ENCODE results near the gene CERCAM. TPM values are rescaled to one million over a fixed set of nuclear protein-coding genes. Genes with fewer than 3 reads are reported as not detected.

CERCAM gene
- total RNA-seq, 1 experiment from 2014 or later, result 12.2 TPM

DNA sequence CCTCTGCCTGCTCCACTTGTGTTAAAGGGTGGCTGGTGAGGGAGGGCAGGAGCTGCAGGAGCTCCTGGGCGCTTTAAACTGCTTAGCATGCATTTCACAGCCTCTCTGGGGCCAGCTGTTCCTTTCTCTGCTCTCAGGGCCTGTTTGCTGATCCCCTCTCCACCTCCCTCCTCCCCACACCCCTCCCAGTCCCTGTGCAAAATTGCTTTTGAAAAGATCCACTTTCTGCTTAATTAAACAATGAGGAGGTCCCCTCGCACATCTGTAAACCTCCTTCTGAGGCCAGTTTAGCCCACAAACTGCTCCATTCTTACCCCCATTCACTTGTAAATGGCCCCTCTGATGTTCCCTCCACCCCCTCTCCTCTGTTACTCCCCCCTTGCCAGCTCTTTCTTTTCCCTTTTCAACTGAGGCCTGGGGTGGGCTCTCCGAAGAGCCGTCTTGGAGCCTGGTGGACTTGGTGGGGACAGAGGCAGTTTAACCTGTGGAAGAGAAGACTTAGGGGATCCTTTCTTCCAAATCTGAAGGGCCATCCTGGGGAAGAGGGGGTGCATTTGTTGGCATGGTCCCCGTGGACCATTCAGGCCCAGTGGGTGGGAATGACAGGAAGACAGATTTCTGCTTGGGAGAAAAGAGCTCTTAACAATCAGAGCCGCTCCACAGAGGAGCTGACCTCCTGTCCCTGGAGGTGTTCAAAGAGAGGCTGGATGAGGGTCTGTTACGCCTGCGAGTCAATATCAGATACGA lies 37.5 kb upstream of the CERCAM start:
- no peak for DNase-seq
- no peak overlapping the region for H3K4me3 ChIP-seq (ENCODE audit: low read length)
- no peak overlapping the region for H3K27ac ChIP-seq (ENCODE audit: low read length)
- no peak overlapping the region for H3K9ac ChIP-seq (ENCODE audit: low read length)
- no peaks in the 10 kb centered on the region for H3K9me3 ChIP-seq (ENCODE audit: low read length)
- H3K27me3 ChIP-seq (ENCODE audit: low read length), result no peaks in the 10 kb centered on the region
- H2AFZ ChIP-seq (ENCODE audit: low read length), result no peak overlapping the region
- H4K20me1 ChIP-seq (ENCODE audit: insufficient read depth, low read depth, low read length), result peaks cover 8% of the 10 kb centered on the region; the same call in 1 of the 2 replicates
- H3K4me1 ChIP-seq (ENCODE audit: low read length), result peaks cover 5% of the 10 kb centered on the region
- no peaks in the 10 kb centered on the region; the same call in 1 of the 2 replicates for H3K36me3 ChIP-seq (ENCODE audit: insufficient read depth, low read length)
- H3K4me2 ChIP-seq (ENCODE audit: low read depth, low read length, poor library complexity, severe bottlenecking), result no peak overlapping the region
- H3K9me2 ChIP-seq (replicated peaks; ENCODE audit: insufficient read depth, low read length), result no peaks in the 10 kb centered on the region
- H3K79me2 ChIP-seq (ENCODE audit: low read length), result 0 out of 2 replicates have a peak, but pooled peaks cover 3% of the 10 kb centered on the region

DNA sequence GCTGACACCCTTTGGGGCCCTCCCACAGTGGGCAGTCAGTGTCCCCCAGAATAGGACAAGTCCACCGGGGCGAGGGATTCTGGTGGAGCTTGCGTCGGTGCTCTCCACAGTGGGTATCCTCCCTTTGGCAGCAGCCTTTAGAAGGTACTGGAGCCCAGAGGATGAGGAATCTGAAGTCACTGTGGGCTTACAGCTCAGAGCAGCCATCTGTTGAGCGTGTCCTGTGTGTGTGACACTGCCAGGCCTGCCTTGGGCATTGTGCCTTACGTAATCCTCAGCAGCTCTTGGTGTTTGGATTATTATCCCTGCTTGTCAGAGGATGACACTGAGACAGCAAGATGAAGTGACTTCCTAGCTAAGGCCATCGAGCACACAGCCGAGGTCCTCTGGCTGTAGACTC lies 36.9 kb upstream of the CERCAM start:
- no peaks in the 10 kb centered on the region for H3K9me3 ChIP-seq (ENCODE audit: low read length)
- H3K4me2 ChIP-seq (ENCODE audit: low read depth, low read length, poor library complexity, severe bottlenecking), result no peak overlapping the region
- no peak overlapping the region for H3K27ac ChIP-seq (ENCODE audit: low read length)
- no peaks in the 10 kb centered on the region for H3K9me2 ChIP-seq (replicated peaks; ENCODE audit: insufficient read depth, low read length)
- no peak overlapping the region for H3K4me3 ChIP-seq (ENCODE audit: low read length)
- H3K27me3 ChIP-seq (ENCODE audit: low read length), result no peaks in the 10 kb centered on the region
- no peaks in the 10 kb centered on the region; the same call in 1 of the 2 replicates for H3K36me3 ChIP-seq (ENCODE audit: insufficient read depth, low read length)
- H3K79me2 ChIP-seq (ENCODE audit: low read length), result 0 out of 2 replicates have a peak, but pooled peaks cover 3% of the 10 kb centered on the region
- peaks cover 5% of the 10 kb centered on the region for H3K4me1 ChIP-seq (ENCODE audit: low read length)
- H3K9ac ChIP-seq (ENCODE audit: low read length), result no peak overlapping the region
- DNase-seq, result no peak
- no peak overlapping the region for H2AFZ ChIP-seq (ENCODE audit: low read length)
- peaks cover 8% of the 10 kb centered on the region; the same call in 1 of the 2 replicates for H4K20me1 ChIP-seq (ENCODE audit: insufficient read depth, low read depth, low read length)

DNA sequence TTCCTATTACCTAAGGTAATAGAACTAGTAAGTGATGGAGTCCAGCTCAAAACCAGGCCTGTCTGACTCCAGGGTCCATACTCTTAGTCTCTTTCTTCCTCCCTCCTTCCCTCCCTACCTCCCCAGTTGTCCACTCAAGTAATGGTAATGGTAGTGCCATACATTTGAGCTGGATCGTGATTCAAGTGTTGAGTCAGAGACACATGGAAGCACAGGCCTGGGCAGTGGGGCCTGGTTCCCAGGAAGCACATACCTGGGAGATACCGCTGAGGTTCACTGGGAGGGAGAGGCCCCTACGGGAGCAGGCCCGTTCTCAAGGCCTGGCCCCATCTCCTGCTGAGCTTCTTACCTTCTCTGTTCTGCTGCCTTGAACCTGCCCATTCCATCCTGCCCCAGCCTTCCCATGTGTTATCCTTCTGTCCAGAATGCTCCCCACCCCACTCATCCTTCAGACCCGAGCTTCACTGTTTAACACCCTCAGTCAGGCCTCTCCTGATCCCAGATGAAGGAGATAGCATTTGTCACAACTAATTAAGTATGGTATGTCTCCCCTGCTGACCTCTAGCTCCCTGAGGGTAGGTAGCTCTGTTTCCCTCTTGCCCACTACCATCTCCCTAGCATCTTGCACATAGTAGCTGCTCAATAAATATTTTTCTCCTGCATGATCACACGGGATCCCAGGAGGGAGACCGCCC lies 35.7 kb upstream of the CERCAM start:
- Histone ChIP-seq H3K79me2 (ENCODE audit: low read length) (0 out of 2 replicates have a peak, but pooled peaks cover 3% of the 10 kb centered on the region), H3K9me2 (replicated peaks; ENCODE audit: insufficient read depth, low read length) (no peaks in the 10 kb centered on the region), H3K4me3 (ENCODE audit: low read length) (no peak overlapping the region), H3K36me3 (ENCODE audit: insufficient read depth, low read length) (no peaks in the 10 kb centered on the region; the same call in 1 of the 2 replicates), H3K27ac (ENCODE audit: low read length) (no peak overlapping the region), H3K4me2 (ENCODE audit: low read depth, low read length, poor library complexity, severe bottlenecking) (no peak overlapping the region), H3K4me1 (ENCODE audit: low read length) (peaks cover 5% of the 10 kb centered on the region), H3K27me3 (ENCODE audit: low read length) (no peaks in the 10 kb centered on the region), H3K9ac (ENCODE audit: low read length) (no peak overlapping the region), H4K20me1 (ENCODE audit: insufficient read depth, low read depth, low read length) (peaks cover 8% of the 10 kb centered on the region; the same call in 1 of the 2 replicates), H3K9me3 (ENCODE audit: low read length) (no peaks in the 10 kb centered on the region), H2AFZ (ENCODE audit: low read length) (no peak overlapping the region)
- no peak for DNase-seq

DNA sequence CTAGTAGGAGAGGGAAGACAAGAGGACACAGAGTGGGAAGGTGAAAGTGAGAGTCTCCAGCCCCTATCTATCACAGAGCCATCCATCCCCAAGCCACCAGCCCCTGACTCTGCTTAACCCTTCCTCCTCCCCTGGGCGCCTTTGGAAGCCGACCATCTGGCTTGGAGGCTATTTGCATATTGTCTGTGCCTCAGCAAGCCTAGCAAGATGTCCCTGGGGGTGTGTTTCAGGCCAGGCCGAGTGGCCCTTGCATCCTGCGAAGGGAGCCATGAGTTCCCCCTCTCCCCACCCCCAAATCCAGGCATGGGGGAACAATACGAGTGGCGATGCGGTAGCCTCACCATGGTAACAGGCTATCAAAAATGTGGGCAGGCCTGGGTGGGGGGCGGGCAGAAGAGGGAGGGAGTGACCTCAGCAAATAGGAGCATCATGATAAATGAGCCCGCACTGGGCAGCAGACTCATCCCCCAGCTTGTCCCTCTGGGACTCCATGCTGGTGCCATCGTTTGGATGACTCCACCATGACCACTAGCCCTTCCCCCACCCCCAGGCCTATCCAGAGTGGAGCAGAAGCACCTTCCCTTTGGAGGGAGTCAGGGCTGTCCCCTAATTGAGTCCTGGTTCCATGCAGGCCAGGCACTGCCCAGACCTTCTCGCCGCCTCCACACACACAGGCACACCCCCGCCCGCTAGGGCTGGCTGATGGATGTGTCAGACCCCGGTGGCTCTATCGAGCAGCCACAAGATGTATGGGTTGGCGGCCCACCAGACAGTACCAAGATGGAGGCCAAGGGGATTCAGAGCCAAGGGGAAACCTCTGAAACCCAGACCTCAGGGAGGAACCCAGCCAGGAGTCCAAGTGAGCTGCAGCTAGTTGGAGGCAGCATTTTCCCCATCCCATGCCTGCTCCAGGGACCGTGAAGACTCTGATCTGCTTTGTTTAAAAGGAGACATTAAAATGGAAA lies 34.9 kb upstream of the CERCAM start:
- no peak overlapping the region for H2AFZ ChIP-seq (ENCODE audit: low read length)
- H3K9me2 ChIP-seq (replicated peaks; ENCODE audit: insufficient read depth, low read length), result no peaks in the 10 kb centered on the region
- no peaks in the 10 kb centered on the region for H3K27me3 ChIP-seq (ENCODE audit: low read length)
- no peak overlapping the region for H3K27ac ChIP-seq (ENCODE audit: low read length)
- H3K9ac ChIP-seq (ENCODE audit: low read length), result no peak overlapping the region
- H3K36me3 ChIP-seq (ENCODE audit: insufficient read depth, low read length), result no peaks in the 10 kb centered on the region; the same call in 1 of the 2 replicates
- H4K20me1 ChIP-seq (ENCODE audit: insufficient read depth, low read depth, low read length), result peaks cover 8% of the 10 kb centered on the region; the same call in 1 of the 2 replicates
- H3K4me1 ChIP-seq (ENCODE audit: low read length), result peaks cover 5% of the 10 kb centered on the region
- H3K4me2 ChIP-seq (ENCODE audit: low read depth, low read length, poor library complexity, severe bottlenecking), result no peak overlapping the region
- no peak for DNase-seq
- no peaks in the 10 kb centered on the region for H3K9me3 ChIP-seq (ENCODE audit: low read length)
- no peak overlapping the region for H3K4me3 ChIP-seq (ENCODE audit: low read length)
- 0 out of 2 replicates have a peak, but pooled peaks cover 3% of the 10 kb centered on the region for H3K79me2 ChIP-seq (ENCODE audit: low read length)

DNA sequence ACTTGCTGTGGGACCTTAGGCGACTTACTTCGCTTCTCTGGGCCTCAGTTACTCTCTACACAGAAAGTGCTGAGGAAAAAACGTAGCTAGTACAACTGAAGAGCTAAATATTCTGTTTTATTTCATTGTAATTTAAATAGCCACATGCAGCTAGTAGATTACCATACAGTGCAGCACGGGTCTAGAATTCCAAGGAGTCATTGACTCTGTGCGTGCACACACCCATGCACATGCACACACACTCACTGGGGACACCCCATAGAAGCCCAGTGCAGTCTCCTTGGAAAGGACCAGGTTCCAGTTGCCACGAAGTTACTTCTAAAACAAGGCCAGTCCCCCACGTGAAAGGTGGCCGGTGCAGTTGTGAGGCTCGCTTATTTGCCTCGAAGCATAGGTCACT lies 32.5 kb upstream of the CERCAM start:
- Histone ChIP-seq H3K9ac (ENCODE audit: low read length) (no peak overlapping the region), H3K79me2 (ENCODE audit: low read length) (0 out of 2 replicates have a peak, but pooled peaks cover 3% of the 10 kb centered on the region), H3K9me2 (replicated peaks; ENCODE audit: insufficient read depth, low read length) (no peaks in the 10 kb centered on the region), H3K4me1 (ENCODE audit: low read length) (peaks cover 5% of the 10 kb centered on the region), H3K27me3 (ENCODE audit: low read length) (no peaks in the 10 kb centered on the region), H3K4me3 (ENCODE audit: low read length) (no peak overlapping the region), H2AFZ (ENCODE audit: low read length) (no peak overlapping the region), H4K20me1 (ENCODE audit: insufficient read depth, low read depth, low read length) (peaks cover 8% of the 10 kb centered on the region; the same call in 1 of the 2 replicates), H3K36me3 (ENCODE audit: insufficient read depth, low read length) (no peaks in the 10 kb centered on the region), H3K27ac (ENCODE audit: low read length) (no peak overlapping the region), H3K4me2 (ENCODE audit: low read depth, low read length, poor library complexity, severe bottlenecking) (no peak overlapping the region), H3K9me3 (ENCODE audit: low read length) (no peaks in the 10 kb centered on the region)
- no peak for DNase-seq

DNA sequence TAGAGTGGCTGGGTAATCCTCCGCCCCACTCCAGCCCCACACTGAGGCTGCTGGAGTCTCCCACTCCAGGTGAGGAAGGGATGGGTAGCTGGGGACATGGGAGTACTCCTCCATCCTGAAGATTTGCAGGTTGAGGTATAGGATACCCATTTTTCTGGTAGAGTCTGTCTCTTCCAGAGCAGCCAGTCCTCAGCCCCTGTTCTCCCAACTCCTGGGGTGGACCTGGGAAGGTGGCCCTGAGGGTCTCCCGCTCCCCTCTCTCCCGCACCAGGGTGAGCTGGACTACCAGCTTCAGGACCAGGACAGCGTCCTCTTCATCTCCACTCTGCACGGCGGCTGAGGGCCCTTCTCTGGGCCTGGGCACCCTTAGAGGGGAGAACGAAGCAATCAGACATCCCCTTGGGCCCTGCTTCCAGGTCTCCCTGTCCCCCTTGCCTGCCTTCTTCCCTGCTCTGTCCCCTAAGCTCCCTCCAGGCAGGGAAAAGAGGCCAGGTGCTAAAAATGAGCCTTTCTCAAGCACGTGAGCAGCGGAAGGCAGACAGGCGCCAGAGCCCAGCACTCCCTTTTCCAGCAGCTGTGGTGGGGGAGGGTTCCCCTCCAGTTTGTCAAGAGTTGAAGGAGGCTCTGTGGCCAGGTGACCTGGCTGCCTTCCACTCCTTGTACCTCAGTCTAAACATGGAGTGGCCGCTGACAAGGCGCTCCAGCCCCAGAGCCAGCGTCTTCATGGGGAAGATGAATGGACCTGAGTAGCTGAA lies 31.1 kb upstream of the CERCAM start:
- no peaks in the 10 kb centered on the region for H3K9me3 ChIP-seq (ENCODE audit: low read length)
- H3K79me2 ChIP-seq (ENCODE audit: low read length), result no peaks in the 10 kb centered on the region
- no peak overlapping the region for H3K4me3 ChIP-seq (ENCODE audit: low read length)
- H2AFZ ChIP-seq (ENCODE audit: low read length), result no peak overlapping the region
- H3K27ac ChIP-seq (ENCODE audit: low read length), result no peak overlapping the region
- no peaks in the 10 kb centered on the region for H3K27me3 ChIP-seq (ENCODE audit: low read length)
- DNase-seq, result no peak
- no peak overlapping the region for H3K9ac ChIP-seq (ENCODE audit: low read length)
- no peaks in the 10 kb centered on the region for H3K36me3 ChIP-seq (ENCODE audit: insufficient read depth, low read length)
- no peaks in the 10 kb centered on the region for H4K20me1 ChIP-seq (ENCODE audit: insufficient read depth, low read depth, low read length)
- no peak overlapping the region for H3K4me2 ChIP-seq (ENCODE audit: low read depth, low read length, poor library complexity, severe bottlenecking)
- no peaks in the 10 kb centered on the region for H3K9me2 ChIP-seq (replicated peaks; ENCODE audit: insufficient read depth, low read length)
- peaks cover 5% of the 10 kb centered on the region for H3K4me1 ChIP-seq (ENCODE audit: low read length)

DNA sequence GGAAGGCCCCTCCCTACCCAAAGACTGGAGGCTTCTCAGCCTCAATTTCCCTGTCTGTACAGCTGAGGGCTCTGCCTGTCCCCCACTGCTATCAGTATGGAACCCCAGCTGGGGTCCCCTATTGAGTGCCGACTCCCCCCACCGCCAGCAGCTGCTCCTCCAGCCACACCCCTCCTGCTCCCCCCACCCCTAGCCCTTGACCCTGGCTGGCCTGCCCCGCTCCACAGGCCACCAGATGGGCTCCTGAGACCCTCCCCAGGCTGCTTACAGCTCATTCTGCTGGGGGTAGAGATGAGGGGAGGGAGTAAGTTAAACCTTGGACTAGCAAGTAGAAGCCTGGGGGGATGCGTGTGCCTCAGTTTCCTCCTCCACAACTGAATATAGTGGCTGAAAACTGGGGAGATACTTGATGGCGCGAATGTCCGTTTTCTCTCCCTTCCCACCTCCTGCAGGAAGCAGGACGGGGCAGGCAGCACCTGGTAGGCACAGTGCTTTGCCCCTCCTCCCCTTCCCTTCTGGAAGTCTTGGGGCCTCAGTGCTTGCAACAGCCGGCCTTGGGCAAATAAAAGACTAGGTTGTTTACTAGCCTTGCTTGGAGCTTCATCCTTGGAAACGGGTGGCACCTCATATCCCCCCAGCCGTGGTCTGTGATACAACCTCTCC lies 30.4 kb upstream of the CERCAM start:
- Histone ChIP-seq H3K4me1 (ENCODE audit: low read length) (peaks cover 2% of the 10 kb centered on the region), H3K9me3 (ENCODE audit: low read length) (no peaks in the 10 kb centered on the region), H3K9ac (ENCODE audit: low read length) (no peak overlapping the region), H3K27me3 (ENCODE audit: low read length) (no peaks in the 10 kb centered on the region), H3K9me2 (replicated peaks; ENCODE audit: insufficient read depth, low read length) (no peaks in the 10 kb centered on the region), H3K79me2 (ENCODE audit: low read length) (no peaks in the 10 kb centered on the region), H3K4me3 (ENCODE audit: low read length) (no peak overlapping the region), H3K27ac (ENCODE audit: low read length) (no peak overlapping the region), H4K20me1 (ENCODE audit: insufficient read depth, low read depth, low read length) (no peaks in the 10 kb centered on the region), H2AFZ (ENCODE audit: low read length) (no peak overlapping the region), H3K36me3 (ENCODE audit: insufficient read depth, low read length) (no peaks in the 10 kb centered on the region), H3K4me2 (ENCODE audit: low read depth, low read length, poor library complexity, severe bottlenecking) (no peak overlapping the region)
- no peak for DNase-seq

Data from Karpas-422 (cell line).